ENCODE measurements around the gene OR51B6.

DNA sequence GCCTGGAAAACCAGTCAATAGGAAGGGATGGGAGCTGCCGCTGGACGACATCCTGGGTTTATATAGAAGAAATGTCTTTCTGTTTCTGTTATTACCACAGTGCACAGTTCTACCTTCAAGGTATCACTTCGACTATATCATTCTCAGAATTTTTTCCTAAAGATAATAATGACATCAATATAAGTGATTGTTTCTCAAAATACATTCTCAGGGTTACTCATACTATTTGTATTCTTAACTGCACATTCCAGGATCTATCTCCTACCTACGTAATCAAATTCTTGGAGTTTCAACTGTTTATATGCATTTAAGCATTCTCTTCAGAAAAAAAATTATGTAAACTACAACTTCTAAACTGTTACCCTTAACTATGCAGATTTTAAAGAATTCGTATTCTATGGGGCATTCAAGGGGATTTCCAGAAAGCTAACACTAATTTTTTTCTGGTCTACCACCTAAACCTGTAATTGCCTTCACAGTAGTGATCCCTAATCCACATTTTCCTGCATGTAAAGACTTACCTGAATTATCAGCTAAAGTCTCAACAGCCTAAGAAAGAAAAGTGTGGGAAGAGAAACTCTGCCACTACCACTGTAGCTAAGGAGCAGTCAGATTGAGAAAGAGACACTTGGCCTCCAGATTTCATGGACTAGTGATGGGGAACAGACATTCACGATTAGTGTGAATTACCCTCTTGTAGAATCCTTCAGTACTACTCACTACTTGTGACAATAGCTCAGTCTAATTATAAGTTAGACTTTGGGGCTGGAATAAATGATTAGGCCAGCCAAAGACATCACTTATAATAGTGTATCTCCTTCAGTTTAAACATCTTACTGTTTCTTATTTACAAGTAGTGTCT is 7.6 kb upstream of the OR51B6 start, which contains the start of gene OR51B5:
- TF ChIP-seq, protein P1, sequence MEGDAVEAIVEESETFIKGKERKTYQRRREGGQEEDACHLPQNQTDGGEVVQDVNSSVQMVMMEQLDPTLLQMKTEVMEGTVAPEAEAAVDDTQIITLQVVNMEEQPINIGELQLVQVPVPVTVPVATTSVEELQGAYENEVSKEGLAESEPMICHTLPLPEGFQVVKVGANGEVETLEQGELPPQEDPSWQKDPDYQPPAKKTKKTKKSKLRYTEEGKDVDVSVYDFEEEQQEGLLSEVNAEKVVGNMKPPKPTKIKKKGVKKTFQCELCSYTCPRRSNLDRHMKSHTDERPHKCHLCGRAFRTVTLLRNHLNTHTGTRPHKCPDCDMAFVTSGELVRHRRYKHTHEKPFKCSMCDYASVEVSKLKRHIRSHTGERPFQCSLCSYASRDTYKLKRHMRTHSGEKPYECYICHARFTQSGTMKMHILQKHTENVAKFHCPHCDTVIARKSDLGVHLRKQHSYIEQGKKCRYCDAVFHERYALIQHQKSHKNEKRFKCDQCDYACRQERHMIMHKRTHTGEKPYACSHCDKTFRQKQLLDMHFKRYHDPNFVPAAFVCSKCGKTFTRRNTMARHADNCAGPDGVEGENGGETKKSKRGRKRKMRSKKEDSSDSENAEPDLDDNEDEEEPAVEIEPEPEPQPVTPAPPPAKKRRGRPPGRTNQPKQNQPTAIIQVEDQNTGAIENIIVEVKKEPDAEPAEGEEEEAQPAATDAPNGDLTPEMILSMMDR (conservative IDR thresholded peaks at IDR 0.05; ENCODE audit: low read depth in 2 of 2), result no peak
- TF ChIP-seq, protein P2, sequence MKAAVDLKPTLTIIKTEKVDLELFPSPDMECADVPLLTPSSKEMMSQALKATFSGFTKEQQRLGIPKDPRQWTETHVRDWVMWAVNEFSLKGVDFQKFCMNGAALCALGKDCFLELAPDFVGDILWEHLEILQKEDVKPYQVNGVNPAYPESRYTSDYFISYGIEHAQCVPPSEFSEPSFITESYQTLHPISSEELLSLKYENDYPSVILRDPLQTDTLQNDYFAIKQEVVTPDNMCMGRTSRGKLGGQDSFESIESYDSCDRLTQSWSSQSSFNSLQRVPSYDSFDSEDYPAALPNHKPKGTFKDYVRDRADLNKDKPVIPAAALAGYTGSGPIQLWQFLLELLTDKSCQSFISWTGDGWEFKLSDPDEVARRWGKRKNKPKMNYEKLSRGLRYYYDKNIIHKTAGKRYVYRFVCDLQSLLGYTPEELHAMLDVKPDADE (IDR thresholded peaks at IDR 0.05), result no peak
- TF ChIP-seq EZH2 (IDR thresholded peaks at IDR 0.05; ENCODE audit: low read depth, unreplicated experiment), result no peak
- TF ChIP-seq, protein P3, sequence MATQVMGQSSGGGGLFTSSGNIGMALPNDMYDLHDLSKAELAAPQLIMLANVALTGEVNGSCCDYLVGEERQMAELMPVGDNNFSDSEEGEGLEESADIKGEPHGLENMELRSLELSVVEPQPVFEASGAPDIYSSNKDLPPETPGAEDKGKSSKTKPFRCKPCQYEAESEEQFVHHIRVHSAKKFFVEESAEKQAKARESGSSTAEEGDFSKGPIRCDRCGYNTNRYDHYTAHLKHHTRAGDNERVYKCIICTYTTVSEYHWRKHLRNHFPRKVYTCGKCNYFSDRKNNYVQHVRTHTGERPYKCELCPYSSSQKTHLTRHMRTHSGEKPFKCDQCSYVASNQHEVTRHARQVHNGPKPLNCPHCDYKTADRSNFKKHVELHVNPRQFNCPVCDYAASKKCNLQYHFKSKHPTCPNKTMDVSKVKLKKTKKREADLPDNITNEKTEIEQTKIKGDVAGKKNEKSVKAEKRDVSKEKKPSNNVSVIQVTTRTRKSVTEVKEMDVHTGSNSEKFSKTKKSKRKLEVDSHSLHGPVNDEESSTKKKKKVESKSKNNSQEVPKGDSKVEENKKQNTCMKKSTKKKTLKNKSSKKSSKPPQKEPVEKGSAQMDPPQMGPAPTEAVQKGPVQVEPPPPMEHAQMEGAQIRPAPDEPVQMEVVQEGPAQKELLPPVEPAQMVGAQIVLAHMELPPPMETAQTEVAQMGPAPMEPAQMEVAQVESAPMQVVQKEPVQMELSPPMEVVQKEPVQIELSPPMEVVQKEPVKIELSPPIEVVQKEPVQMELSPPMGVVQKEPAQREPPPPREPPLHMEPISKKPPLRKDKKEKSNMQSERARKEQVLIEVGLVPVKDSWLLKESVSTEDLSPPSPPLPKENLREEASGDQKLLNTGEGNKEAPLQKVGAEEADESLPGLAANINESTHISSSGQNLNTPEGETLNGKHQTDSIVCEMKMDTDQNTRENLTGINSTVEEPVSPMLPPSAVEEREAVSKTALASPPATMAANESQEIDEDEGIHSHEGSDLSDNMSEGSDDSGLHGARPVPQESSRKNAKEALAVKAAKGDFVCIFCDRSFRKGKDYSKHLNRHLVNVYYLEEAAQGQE (IDR thresholded peaks at IDR 0.05; ENCODE audit: unreplicated experiment), result no peak
- TF ChIP-seq CREB1 (CRISPR knock-in tag; IDR thresholded peaks at IDR 0.05; ENCODE audit: low read depth), result no peak
- TF ChIP-seq EZH2phosphoT487 (IDR thresholded peaks at IDR 0.05; ENCODE audit: unreplicated experiment), result no peak
- no peak for TF ChIP-seq POLR2AphosphoS5 (IDR thresholded peaks at IDR 0.05; ENCODE audit: low read depth)
- no peak for TF ChIP-seq ZNF114 (CRISPR knock-in tag; IDR thresholded peaks at IDR 0.05)
- TF ChIP-seq JUNB (IDR thresholded peaks at IDR 0.05; ENCODE audit: unreplicated experiment), result no peak
- no peak for TF ChIP-seq ZNF331 (CRISPR knock-in tag; IDR thresholded peaks at IDR 0.05; ENCODE audit: low read depth)
- no peak for TF ChIP-seq NANOG (IDR thresholded peaks at IDR 0.05; ENCODE audit: borderline replicate concordance)
- TF ChIP-seq, protein P4, sequence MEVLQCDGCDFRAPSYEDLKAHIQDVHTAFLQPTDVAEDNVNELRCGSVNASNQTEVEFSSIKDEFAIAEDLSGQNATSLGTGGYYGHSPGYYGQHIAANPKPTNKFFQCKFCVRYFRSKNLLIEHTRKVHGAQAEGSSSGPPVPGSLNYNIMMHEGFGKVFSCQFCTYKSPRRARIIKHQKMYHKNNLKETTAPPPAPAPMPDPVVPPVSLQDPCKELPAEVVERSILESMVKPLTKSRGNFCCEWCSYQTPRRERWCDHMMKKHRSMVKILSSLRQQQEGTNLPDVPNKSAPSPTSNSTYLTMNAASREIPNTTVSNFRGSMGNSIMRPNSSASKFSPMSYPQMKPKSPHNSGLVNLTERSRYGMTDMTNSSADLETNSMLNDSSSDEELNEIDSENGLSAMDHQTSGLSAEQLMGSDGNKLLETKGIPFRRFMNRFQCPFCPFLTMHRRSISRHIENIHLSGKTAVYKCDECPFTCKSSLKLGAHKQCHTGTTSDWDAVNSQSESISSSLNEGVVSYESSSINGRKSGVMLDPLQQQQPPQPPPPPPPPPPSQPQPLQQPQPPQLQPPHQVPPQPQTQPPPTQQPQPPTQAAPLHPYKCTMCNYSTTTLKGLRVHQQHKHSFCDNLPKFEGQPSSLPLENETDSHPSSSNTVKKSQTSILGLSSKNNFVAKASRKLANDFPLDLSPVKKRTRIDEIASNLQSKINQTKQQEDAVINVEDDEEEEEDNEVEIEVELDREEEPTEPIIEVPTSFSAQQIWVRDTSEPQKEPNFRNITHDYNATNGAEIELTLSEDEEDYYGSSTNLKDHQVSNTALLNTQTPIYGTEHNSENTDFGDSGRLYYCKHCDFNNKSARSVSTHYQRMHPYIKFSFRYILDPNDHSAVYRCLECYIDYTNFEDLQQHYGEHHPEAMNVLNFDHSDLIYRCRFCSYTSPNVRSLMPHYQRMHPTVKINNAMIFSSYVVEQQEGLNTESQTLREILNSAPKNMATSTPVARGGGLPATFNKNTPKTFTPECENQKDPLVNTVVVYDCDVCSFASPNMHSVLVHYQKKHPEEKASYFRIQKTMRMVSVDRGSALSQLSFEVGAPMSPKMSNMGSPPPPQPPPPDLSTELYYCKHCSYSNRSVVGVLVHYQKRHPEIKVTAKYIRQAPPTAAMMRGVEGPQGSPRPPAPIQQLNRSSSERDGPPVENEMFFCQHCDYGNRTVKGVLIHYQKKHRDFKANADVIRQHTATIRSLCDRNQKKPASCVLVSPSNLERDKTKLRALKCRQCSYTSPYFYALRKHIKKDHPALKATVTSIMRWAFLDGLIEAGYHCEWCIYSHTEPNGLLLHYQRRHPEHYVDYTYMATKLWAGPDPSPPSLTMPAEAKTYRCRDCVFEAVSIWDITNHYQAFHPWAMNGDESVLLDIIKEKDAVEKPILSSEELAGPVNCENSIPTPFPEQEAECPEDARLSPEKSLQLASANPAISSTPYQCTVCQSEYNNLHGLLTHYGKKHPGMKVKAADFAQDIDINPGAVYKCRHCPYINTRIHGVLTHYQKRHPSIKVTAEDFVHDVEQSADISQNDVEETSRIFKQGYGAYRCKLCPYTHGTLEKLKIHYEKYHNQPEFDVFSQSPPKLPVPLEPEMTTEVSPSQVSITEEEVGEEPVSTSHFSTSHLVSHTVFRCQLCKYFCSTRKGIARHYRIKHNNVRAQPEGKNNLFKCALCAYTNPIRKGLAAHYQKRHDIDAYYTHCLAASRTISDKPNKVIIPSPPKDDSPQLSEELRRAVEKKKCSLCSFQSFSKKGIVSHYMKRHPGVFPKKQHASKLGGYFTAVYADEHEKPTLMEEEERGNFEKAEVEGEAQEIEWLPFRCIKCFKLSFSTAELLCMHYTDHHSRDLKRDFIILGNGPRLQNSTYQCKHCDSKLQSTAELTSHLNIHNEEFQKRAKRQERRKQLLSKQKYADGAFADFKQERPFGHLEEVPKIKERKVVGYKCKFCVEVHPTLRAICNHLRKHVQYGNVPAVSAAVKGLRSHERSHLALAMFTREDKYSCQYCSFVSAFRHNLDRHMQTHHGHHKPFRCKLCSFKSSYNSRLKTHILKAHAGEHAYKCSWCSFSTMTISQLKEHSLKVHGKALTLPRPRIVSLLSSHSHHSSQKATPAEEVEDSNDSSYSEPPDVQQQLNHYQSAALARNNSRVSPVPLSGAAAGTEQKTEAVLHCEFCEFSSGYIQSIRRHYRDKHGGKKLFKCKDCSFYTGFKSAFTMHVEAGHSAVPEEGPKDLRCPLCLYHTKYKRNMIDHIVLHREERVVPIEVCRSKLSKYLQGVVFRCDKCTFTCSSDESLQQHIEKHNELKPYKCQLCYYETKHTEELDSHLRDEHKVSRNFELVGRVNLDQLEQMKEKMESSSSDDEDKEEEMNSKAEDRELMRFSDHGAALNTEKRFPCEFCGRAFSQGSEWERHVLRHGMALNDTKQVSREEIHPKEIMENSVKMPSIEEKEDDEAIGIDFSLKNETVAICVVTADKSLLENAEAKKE (CRISPR knock-in tag; IDR thresholded peaks at IDR 0.05), result no peak
- TF ChIP-seq STAT1 (IDR thresholded peaks at IDR 0.05; ENCODE audit: unreplicated experiment), result no peak

All from GM23338 (cell line).